HEK293T (cell line): Measurements from ENCODE around the gene ARHGDIB.

Source experiments
- CTCF ChIA-PET: fragments of 350-600 bp; formaldehyde crosslinking; extraction: SDS; loops from one replicate; lab custom pipeline; 2021; ENCODE audit warnings: antibody characterized with exemption, inconsistent platforms; lab: Yijun Ruan, JAX
- POLR2A ChIA-PET: fragments of 350-600 bp; formaldehyde crosslinking; extraction: SDS; loops from one replicate; lab custom pipeline; 2020; ENCODE audit warnings: antibody characterized with exemption, inconsistent platforms; lab: Yijun Ruan, JAX
- DNase-seq: peaks from one replicate; pipeline ENCODE4 v3.0.0; 2012; ENCODE audit warnings: mixed read lengths; ENCODE audit errors: extremely low spot score
- ARNT ChIP-seq: fragments of 450-650 bp; IDR thresholded peaks from 2 replicates; pipeline ENCODE4 v1.6.1; 2017; ENCODE audit warnings: mild to moderate bottlenecking
- BHLHE40 ChIP-seq: fragments of 450-650 bp; IDR thresholded peaks from 2 replicates; pipeline ENCODE4 v1.6.1; 2016; ENCODE audit warnings: mild to moderate bottlenecking, moderate library complexity, borderline replicate concordance
- CTBP1 ChIP-seq: fragments of 450-650 bp; IDR thresholded peaks from 2 replicates; pipeline ENCODE4 v1.6.1; 2016; ENCODE audit warnings: borderline replicate concordance
- ELF4 ChIP-seq: fragments of 450-650 bp; IDR thresholded peaks from 2 replicates; pipeline ENCODE4 v1.6.1; 2017; ENCODE audit warnings: antibody characterized with exemption
- FOXA1 ChIP-seq: fragments of 450-650 bp; IDR thresholded peaks from 2 replicates; pipeline ENCODE4 v1.6.1; 2016; ENCODE audit warnings: mild to moderate bottlenecking
- FOXK2 ChIP-seq: fragments of 450-650 bp; IDR thresholded peaks from 2 replicates; pipeline ENCODE4 v1.6.1; 2016; ENCODE audit warnings: mild to moderate bottlenecking
- FOXM1 ChIP-seq: fragments of 450-650 bp; IDR thresholded peaks from 2 replicates; pipeline ENCODE4 v1.6.1; 2017; ENCODE audit warnings: mild to moderate bottlenecking, borderline replicate concordance
- HDGF ChIP-seq: fragments of 450-650 bp; IDR thresholded peaks from 2 replicates; pipeline ENCODE4 v1.6.1; 2017; ENCODE audit warnings: antibody characterized with exemption, borderline replicate concordance
- L3MBTL2 ChIP-seq: fragments of 450-650 bp; conservative IDR thresholded peaks from 2 replicates; pipeline ENCODE4 v1.6.1; 2016; ENCODE audit warnings: mild to moderate bottlenecking
- LEF1 ChIP-seq: fragments of 450-650 bp; IDR thresholded peaks from 2 replicates; pipeline ENCODE4 v1.6.1; 2017; ENCODE audit warnings: mild to moderate bottlenecking, borderline replicate concordance
- NFRKB ChIP-seq: fragments of 450-650 bp; IDR thresholded peaks from 2 replicates; pipeline ENCODE4 v1.6.1; 2016; ENCODE audit warnings: mild to moderate bottlenecking, moderate library complexity
- PKNOX1 ChIP-seq: fragments of 450-650 bp; IDR thresholded peaks from 2 replicates; pipeline ENCODE4 v1.6.1; 2016
- SP1 ChIP-seq: fragments of 450-650 bp; IDR thresholded peaks from 2 replicates; pipeline ENCODE4 v1.6.1; 2017
- SUZ12 ChIP-seq: fragments of 450-650 bp; IDR thresholded peaks from 2 replicates; pipeline ENCODE4 v1.6.1; 2016; ENCODE audit warnings: mild to moderate bottlenecking
- TARDBP ChIP-seq: fragments of 450-650 bp; IDR thresholded peaks from 2 replicates; pipeline ENCODE4 v1.6.1; 2016
- ZNF384 ChIP-seq: fragments of 450-650 bp; IDR thresholded peaks from 2 replicates; pipeline ENCODE4 v1.6.1; 2016

ARHGDIB gene

GRCh38 chr12:14956905-14957304, 4.5 kb downstream of the ARHGDIB start:
- DNase-seq: no peak
- ChIA-PET POLR2A (no interaction called here), CTCF (no interaction called here)
- TF ChIP-seq LEF1 (no peak), CTBP1 (no peak), FOXM1 (no peak), FOXA1 (no peak), TARDBP (no peak), ZNF384 (no peak), L3MBTL2 (no peak), SUZ12 (no peak), BHLHE40 (no peak)

GRCh38 chr12:14956024-14956891, 5.1 kb downstream of the ARHGDIB start:
- ChIA-PET POLR2A (no interaction called here), CTCF (no interaction called here)
- TF ChIP-seq FOXM1: no peak
- TF ChIP-seq LEF1: no peak
- TF ChIP-seq BHLHE40: no peak
- no peak for TF ChIP-seq SP1
- TF ChIP-seq ZNF384: no peak
- no peak for TF ChIP-seq FOXK2
- no peak for DNase-seq

- no peak for DNase-seq
- no peak for TF ChIP-seq FOXM1
- POLR2A ChIA-PET: no interaction called here
- CTCF ChIA-PET: no interaction called here
Measured at GRCh38 chr12:14954269-14954668, 7.1 kb downstream of the ARHGDIB start.

- no peak for DNase-seq
- CTCF ChIA-PET: no interaction called here
- TF ChIP-seq SUZ12 (no peak), PKNOX1 (no peak), ELF4 (no peak), LEF1 (no peak), FOXA1 (no peak), CTBP1 (no peak), FOXK2 (no peak), BHLHE40 (no peak), FOXM1 (no peak), TARDBP (no peak), NFRKB (no peak), ZNF384 (no peak), L3MBTL2 (no peak), ARNT (no peak), SP1 (no peak), HDGF (no peak)
- POLR2A ChIA-PET: no interaction called here
Measured at GRCh38 chr12:14953752-14954151, 7.6 kb downstream of the ARHGDIB start.

GRCh38 chr12:14952299-14952921, 9.0 kb downstream of the ARHGDIB start:
- ChIA-PET CTCF (no interaction called here), POLR2A (no interaction called here)
- TF ChIP-seq SP1: no peak
- DNase-seq: no peak

GRCh38 chr12:14951851-14952250, 9.6 kb downstream of the ARHGDIB start:
- TF ChIP-seq TARDBP (no peak), ZNF384 (no peak), L3MBTL2 (no peak), FOXM1 (no peak), SUZ12 (no peak), PKNOX1 (no peak), FOXK2 (no peak), HDGF (no peak), FOXA1 (no peak), ARNT (no peak), ELF4 (no peak), BHLHE40 (no peak), LEF1 (no peak), NFRKB (no peak), SP1 (no peak), CTBP1 (no peak)
- CTCF ChIA-PET: no interaction called here
- POLR2A ChIA-PET: no interaction called here
- no peak for DNase-seq

GRCh38 chr12:14950982-14951746, 10.2 kb downstream of the ARHGDIB start:
- POLR2A ChIA-PET: no interaction called here

More at GRCh38 chr12:14950982-14951746, 10.2 kb downstream of the ARHGDIB start:
- CTCF ChIA-PET: no interaction called here
- TF ChIP-seq BHLHE40: no peak
- TF ChIP-seq CTBP1: no peak
- TF ChIP-seq ELF4: no peak
- no peak for TF ChIP-seq ZNF384
- no peak for TF ChIP-seq FOXM1
- no peak for TF ChIP-seq LEF1
- no peak for TF ChIP-seq ARNT
- no peak for TF ChIP-seq SP1
- TF ChIP-seq TARDBP: no peak
- TF ChIP-seq HDGF: no peak
- no peak for TF ChIP-seq FOXK2
- TF ChIP-seq NFRKB: no peak
- no peak for TF ChIP-seq L3MBTL2
- no peak for TF ChIP-seq FOXA1
- TF ChIP-seq SUZ12: no peak
- no peak for TF ChIP-seq PKNOX1
- DNase-seq: no peak
